Stimulated activated naive CD8-positive, alpha-beta T cell treated with anti-CD3 and anti-CD28 coated beads, Interleukin-15, amount 100 ng/mL, for 72 hours (primary cell): ENCODE measurements around the gene ARHGEF7.

Experiments used
- ATAC-seq: fragments of 150-1000 bp; cut with Tn5 transposase; 2 replicates; pipeline ENCODE4 v1.10.0; 2021; ENCODE audit warnings: mild to moderate bottlenecking, moderate library complexity
- DNase-seq, 2 donors: peaks; one replicate each; pipeline ENCODE4 v3.0.0; 2021 to 2022
- H3K27ac Mint-ChIP-seq, 2 donors: one replicate each; pipeline ENCODE4 v1.8.0; 2022; ENCODE audit warnings: mild to moderate bottlenecking in 2 of 2, mixed read lengths in 2 of 2, moderate library complexity in 2 of 2
- H3K27me3 Mint-ChIP-seq: one replicate; pipeline ENCODE4 v1.8.0; 2022; ENCODE audit warnings: mixed read lengths
- H3K4me1 Mint-ChIP-seq: one replicate; pipeline ENCODE4 v1.8.0; 2022; ENCODE audit warnings: mild to moderate bottlenecking, mixed read lengths
- H3K4me3 Mint-ChIP-seq, 2 donors: one replicate each; pipeline ENCODE4 v1.8.0; 2022; ENCODE audit warnings: mild to moderate bottlenecking in 2 of 2, mixed read lengths in 2 of 2, moderate library complexity in 1 of 2
- H3K9me3 Mint-ChIP-seq, 2 donors: one replicate each; pipeline ENCODE4 v1.8.0; 2022; ENCODE audit warnings: mixed read lengths in 2 of 2

ARHGEF7 gene

GRCh38 chr13:111302045-111302726 is 187.1 kb downstream of the ARHGEF7 start:
- Mint-ChIP-seq H3K27me3 (no peaks in the 10 kb centered on the region), H3K27ac (no peak overlapping the region), H3K9me3 (peaks cover 8 to 13% of the 10 kb centered on the region in 2 donors), H3K4me3 (no peak overlapping the region), H3K4me1 (no peaks in the 10 kb centered on the region)
- ATAC-seq (no peak), DNase-seq (no peak)

- Mint-ChIP-seq H3K27ac (no peak overlapping the region), H3K27me3 (no peaks in the 10 kb centered on the region), H3K9me3 (peaks cover 8 to 15% of the 10 kb centered on the region in 2 donors), H3K4me1 (no peaks in the 10 kb centered on the region), H3K4me3 (no peak overlapping the region)
- ATAC-seq, result no peak
- DNase-seq, result no peak
Observed at GRCh38 chr13:111303559-111303958, 188.4 kb downstream of the ARHGEF7 start.

GRCh38 chr13:111304041-111304544 is 189.0 kb downstream of the ARHGEF7 start:
- ATAC-seq (no peak), DNase-seq (no peak)
- H3K27ac Mint-ChIP-seq, result no peak overlapping the region
- H3K4me3 Mint-ChIP-seq, result no peak overlapping the region
- peaks cover 11 to 20% of the 10 kb centered on the region in 2 donors for H3K9me3 Mint-ChIP-seq
- H3K4me1 Mint-ChIP-seq, result peaks cover 3% of the 10 kb centered on the region
- no peaks in the 10 kb centered on the region for H3K27me3 Mint-ChIP-seq

- H3K27ac Mint-ChIP-seq, result peak overlapping the region in 1 of 2 donors; percentile 81
- H3K9me3 Mint-ChIP-seq, result peaks cover 15 to 26% of the 10 kb centered on the region in 2 donors
- no peak overlapping the region for H3K4me3 Mint-ChIP-seq
- ATAC-seq (no peak), DNase-seq (no peak)
- H3K27me3 Mint-ChIP-seq, result no peaks in the 10 kb centered on the region
- H3K4me1 Mint-ChIP-seq, result peaks cover 6% of the 10 kb centered on the region
Observed at GRCh38 chr13:111304603-111305289, 189.6 kb downstream of the ARHGEF7 start.

GRCh38 chr13:111312944-111313590 is 198.0 kb downstream of the ARHGEF7 start:
- Mint-ChIP-seq H3K27ac (no peak overlapping the region), H3K9me3 (peaks cover 23 to 54% of the 10 kb centered on the region in 2 donors), H3K27me3 (no peaks in the 10 kb centered on the region), H3K4me1 (peaks cover 11% of the 10 kb centered on the region), H3K4me3 (no peak overlapping the region)
- no peak for ATAC-seq
- DNase-seq, result no peak

- Mint-ChIP-seq H3K27me3 (no peaks in the 10 kb centered on the region), H3K4me1 (peaks cover 9% of the 10 kb centered on the region), H3K27ac (no peak overlapping the region), H3K4me3 (no peak overlapping the region), H3K9me3 (peaks cover 22 to 48% of the 10 kb centered on the region in 2 donors)
- DNase-seq (no peak), ATAC-seq (no peak)
Observed at GRCh38 chr13:111313911-111314425, 198.9 kb downstream of the ARHGEF7 start.

GRCh38 chr13:111314852-111315251 is 199.7 kb downstream of the ARHGEF7 start:
- Mint-ChIP-seq H3K27me3 (no peaks in the 10 kb centered on the region), H3K4me3 (no peak overlapping the region), H3K9me3 (peaks cover 16 to 40% of the 10 kb centered on the region in 2 donors), H3K4me1 (peaks cover 6% of the 10 kb centered on the region), H3K27ac (no peak overlapping the region)
- ATAC-seq, result no peak
- DNase-seq, result no peak

- no peak overlapping the region for H3K4me3 Mint-ChIP-seq
- H3K9me3 Mint-ChIP-seq, result peaks cover 10 to 34% of the 10 kb centered on the region in 2 donors
- DNase-seq (no peak), ATAC-seq (peak; percentile 26)
- no peak overlapping the region for H3K27ac Mint-ChIP-seq
- peaks cover 6% of the 10 kb centered on the region for H3K4me1 Mint-ChIP-seq
- no peaks in the 10 kb centered on the region for H3K27me3 Mint-ChIP-seq
Observed at GRCh38 chr13:111315347-111315995, 200.4 kb downstream of the ARHGEF7 start.

GRCh38 chr13:111316161-111316730 is 201.1 kb downstream of the ARHGEF7 start:
- Mint-ChIP-seq H3K27ac (peak overlapping the region in 1 of 2 donors; percentile 66), H3K4me3 (no peak overlapping the region), H3K9me3 (peaks cover 2 to 26% of the 10 kb centered on the region in 2 donors), H3K27me3 (no peaks in the 10 kb centered on the region), H3K4me1 (peaks cover 6% of the 10 kb centered on the region)
- no peak for DNase-seq
- ATAC-seq, result no peak

- no peak overlapping the region for H3K27ac Mint-ChIP-seq
- ATAC-seq, result no peak
- peaks cover 6% of the 10 kb centered on the region for H3K4me1 Mint-ChIP-seq
- DNase-seq, result no peak
- H3K27me3 Mint-ChIP-seq, result no peaks in the 10 kb centered on the region
- no peak overlapping the region for H3K4me3 Mint-ChIP-seq
- H3K9me3 Mint-ChIP-seq, result peaks cover 0 to 18% of the 10 kb centered on the region in 2 donors
Observed at GRCh38 chr13:111317042-111317550, 202.0 kb downstream of the ARHGEF7 start.

- Mint-ChIP-seq H3K4me1 (peaks cover 6% of the 10 kb centered on the region), H3K27me3 (no peaks in the 10 kb centered on the region), H3K27ac (no peak overlapping the region), H3K9me3 (peaks cover 0 to 14% of the 10 kb centered on the region in 2 donors), H3K4me3 (no peak overlapping the region)
- no peak for DNase-seq
- ATAC-seq, result no peak
Observed at GRCh38 chr13:111317571-111318345, 202.6 kb downstream of the ARHGEF7 start.

GRCh38 chr13:111318386-111318785 is 203.3 kb downstream of the ARHGEF7 start:
- H3K4me3 Mint-ChIP-seq, result no peak overlapping the region
- H3K27me3 Mint-ChIP-seq, result no peaks in the 10 kb centered on the region
- DNase-seq (no peak), ATAC-seq (no peak)
- H3K4me1 Mint-ChIP-seq, result peaks cover 10% of the 10 kb centered on the region
- H3K27ac Mint-ChIP-seq, result no peak overlapping the region
- H3K9me3 Mint-ChIP-seq, result peaks cover 0 to 7% of the 10 kb centered on the region in 2 donors

- Mint-ChIP-seq H3K9me3 (no peaks in the 10 kb centered on the region), H3K4me3 (no peak overlapping the region), H3K4me1 (peaks cover 15% of the 10 kb centered on the region), H3K27me3 (no peaks in the 10 kb centered on the region), H3K27ac (no peak overlapping the region)
- DNase-seq (no peak), ATAC-seq (no peak)
Observed at GRCh38 chr13:111319521-111319920, 204.4 kb downstream of the ARHGEF7 start.
